GM23338 (cell line): Measurements from ENCODE around the gene ROR1. TPM values are rescaled to one million over a fixed set of nuclear protein-coding genes. Genes with fewer than 3 reads are reported as not detected.

Experiments
- ATAC-seq: fragments of 200-7000 bp; cut with Tn5 transposase; 3 replicates; pipeline ENCODE4 v1.9.1; 2020
- DNase-seq: peaks from one replicate; pipeline ENCODE4 v3.0.0-alpha.2; 2015; ENCODE audit warnings: low spot score
- H2AFZ ChIP-seq: fragments of 200-600 bp; sonication (generic); 2 replicates; pipeline ENCODE4 v1.8.0; 2016; ENCODE audit warnings: antibody characterized with exemption, mild to moderate bottlenecking, moderate library complexity
- H3F3A ChIP-seq: fragments of 200-600 bp; sonication (generic); replicated peaks from 2 replicates; pipeline ENCODE4 v1.8.0; 2017; ENCODE audit warnings: antibody characterized with exemption, mixed run types, low read depth
- H3K27ac ChIP-seq: fragments of 200-600 bp; sonication (generic); 2 replicates; pipeline ENCODE4 v1.6.1; 2016; ENCODE audit warnings: low read depth
- H3K27me3 ChIP-seq: fragments of 200-600 bp; sonication (generic); 2 replicates; pipeline ENCODE4 v1.8.0; 2016; ENCODE audit warnings: mild to moderate bottlenecking, mixed run types, moderate library complexity; ENCODE audit not compliant: insufficient read depth
- H3K36me3 ChIP-seq: fragments of 200-600 bp; sonication (generic); 2 replicates; pipeline ENCODE4 v1.8.0; 2016; ENCODE audit warnings: mild to moderate bottlenecking; ENCODE audit not compliant: insufficient read depth
- H3K4me1 ChIP-seq: fragments of 200-600 bp; sonication (generic); 2 replicates; pipeline ENCODE4 v1.8.0; 2016; ENCODE audit warnings: mild to moderate bottlenecking, moderate library complexity; ENCODE audit not compliant: insufficient read depth
- H3K4me2 ChIP-seq: fragments of 200-600 bp; sonication (generic); 2 replicates; pipeline ENCODE4 v1.7.1; 2017; ENCODE audit warnings: mixed run types
- H3K4me3 ChIP-seq: fragments of 200-600 bp; sonication (generic); 2 replicates; pipeline ENCODE4 v1.6.1; 2016; ENCODE audit warnings: mixed run types
- H3K79me2 ChIP-seq: fragments of 200-600 bp; sonication (generic); replicated peaks from 2 replicates; pipeline ENCODE4 v1.8.0; 2017; ENCODE audit warnings: mild to moderate bottlenecking; ENCODE audit not compliant: insufficient read depth
- H3K9me2 ChIP-seq: fragments of 200-600 bp; sonication (generic); 2 replicates; pipeline ENCODE4 v1.8.0; 2017; ENCODE audit not compliant: insufficient read depth
- H4K20me1 ChIP-seq: fragments of 200-600 bp; sonication (generic); replicated peaks from 2 replicates; pipeline ENCODE4 v1.8.0; 2017; ENCODE audit warnings: mild to moderate bottlenecking; ENCODE audit not compliant: insufficient read depth
- H3K27ac Mint-ChIP-seq: 2 replicates; pipeline ENCODE4 v1.8.0; 2020; ENCODE audit warnings: inconsistent platforms, mild to moderate bottlenecking, moderate library complexity, mixed read lengths
- H3K27me3 Mint-ChIP-seq: 3 replicates; pipeline ENCODE4 v1.8.0; 2022; ENCODE audit warnings: low read depth, mild to moderate bottlenecking, moderate library complexity, mixed read lengths, inconsistent platforms; ENCODE audit not compliant: insufficient read depth, poor library complexity
- H3K36me3 Mint-ChIP-seq: 3 replicates; pipeline ENCODE4 v1.8.0; 2021; ENCODE audit warnings: low read depth, mild to moderate bottlenecking, inconsistent platforms, moderate library complexity, mixed read lengths
- H3K4me1 Mint-ChIP-seq: 3 replicates; pipeline ENCODE4 v1.8.0; 2020; ENCODE audit warnings: mild to moderate bottlenecking, inconsistent platforms, mixed read lengths
- H3K4me3 Mint-ChIP-seq: 3 replicates; pipeline ENCODE4 v1.8.0; 2021; ENCODE audit warnings: moderate library complexity, mild to moderate bottlenecking, inconsistent platforms, mixed read lengths
- H3K9me3 Mint-ChIP-seq: 3 replicates; pipeline ENCODE4 v1.8.0; 2020; ENCODE audit warnings: moderate library complexity, mild to moderate bottlenecking, inconsistent platforms, mixed read lengths
- EZH2 ChIP-seq: fragments of 200-600 bp; sonication (generic); IDR thresholded peaks from one replicate; pipeline ENCODE4 v1.8.0; 2017; ENCODE audit warnings: antibody characterized with exemption, mild to moderate bottlenecking, low read depth; ENCODE audit not compliant: unreplicated experiment
- NANOG ChIP-seq: IDR thresholded peaks from 2 replicates; pipeline ENCODE4 v1.6.1; 2016; ENCODE audit warnings: antibody characterized with exemption, borderline replicate concordance
- STAT1 ChIP-seq: IDR thresholded peaks from one replicate; pipeline ENCODE4 v1.6.1; 2016; ENCODE audit warnings: antibody characterized with exemption; ENCODE audit not compliant: unreplicated experiment
- ZNF114 ChIP-seq: fragments of 250-450 bp; sonication (Bioruptor Pico); IDR thresholded peaks from 2 replicates; pipeline ENCODE4 v1.5.0; 2020; ENCODE audit warnings: mild to moderate bottlenecking, moderate library complexity
- ZNF462 ChIP-seq: fragments of 250-450 bp; sonication (Bioruptor Pico); IDR thresholded peaks from 2 replicates; pipeline ENCODE4 v1.5.0; 2020; ENCODE audit warnings: mild to moderate bottlenecking, moderate library complexity
- polyA plus RNA-seq: library from polyadenylated mRNA; unstranded; fragments of >200 nt; fragmentation: Nextera tagmentation; extraction: Ambion mirVana; gene quantifications from 2 replicates; pipeline ENCODE4 v1.2.1, GENCODE V29; 2016
- total RNA-seq: library from RNA; depleted of rRNA; stranded (reverse); fragments of >200 nt; shearing (Covaris generic); gene quantifications from 2 replicates; pipeline ENCODE4 v1.2.3, GENCODE V29; 2014
- TF ChIP-seq, protein P1 (sequence below): IDR thresholded peaks from one replicate; pipeline ENCODE4 v1.6.1; 2018; ENCODE audit warnings: antibody characterized with exemption; ENCODE audit not compliant: unreplicated experiment

The ROR1 gene
- total and polyA plus RNA-seq, 2 experiments from 2014 or later, result 59.7 to 96.0 TPM

DNA sequence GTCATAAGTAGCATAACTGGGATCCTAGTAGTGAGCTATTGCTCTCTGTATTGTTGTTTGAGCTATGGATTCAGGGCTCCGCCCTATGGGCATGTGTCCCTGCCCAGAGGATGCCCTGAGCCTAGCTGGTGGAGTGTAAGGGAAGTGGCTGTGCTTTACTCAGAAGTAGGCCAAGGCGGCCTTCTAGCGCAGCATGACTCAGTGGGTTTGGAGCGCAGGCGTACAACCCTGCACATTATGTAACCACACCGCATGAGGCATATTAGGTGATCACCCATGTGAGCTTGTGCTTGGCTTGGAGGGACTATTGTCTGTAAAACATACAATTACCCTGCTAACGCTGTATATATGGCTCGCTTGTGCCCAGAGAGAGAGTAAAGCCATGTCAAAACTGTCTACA is 418.5 kb downstream of the ROR1 start (continued):
- no peak for TF ChIP-seq ZNF462

DNA sequence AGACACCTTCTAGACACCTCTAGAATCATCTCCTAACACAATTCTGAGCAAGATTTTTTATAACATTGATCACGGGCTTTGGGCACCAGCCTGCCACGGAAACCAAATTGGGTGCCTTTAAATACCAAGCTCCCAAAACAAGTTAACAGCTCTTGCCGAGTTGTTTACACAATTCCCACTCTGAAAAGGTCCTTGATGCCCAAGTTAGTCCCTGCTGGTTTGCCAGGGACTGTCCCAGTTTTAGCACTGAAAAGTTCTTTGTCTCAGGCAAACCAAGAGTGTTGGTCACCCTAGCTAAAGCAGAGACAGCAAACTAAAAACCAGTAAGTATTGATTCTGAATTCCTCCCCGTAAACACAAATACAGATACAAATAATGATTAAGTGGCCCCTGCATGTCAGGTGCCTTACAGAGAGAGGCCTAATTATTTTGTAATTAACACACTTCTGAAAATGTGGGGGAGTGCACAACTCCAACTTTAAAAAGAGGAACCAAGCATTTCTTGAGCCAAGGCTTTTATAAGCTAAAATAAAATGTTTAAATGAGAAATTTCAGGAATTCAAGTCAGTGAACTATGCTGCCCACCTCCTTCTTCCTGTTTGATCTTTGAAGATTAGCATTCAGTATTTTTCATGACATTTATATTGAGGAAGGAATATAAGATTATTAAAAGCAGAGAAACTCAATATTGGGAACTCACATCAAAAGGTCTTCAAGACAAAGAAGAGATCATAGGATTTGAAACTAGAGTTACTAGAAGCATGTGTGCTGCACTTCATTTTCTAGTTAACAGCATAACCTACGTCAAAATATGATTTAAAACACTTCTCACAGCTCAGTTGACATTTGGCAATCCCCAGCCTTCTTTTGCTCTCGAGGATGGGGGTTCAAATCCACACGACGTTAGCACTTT is 420.6 kb downstream of the ROR1 start:
- Histone ChIP-seq H4K20me1 (no peaks in the 10 kb centered on the region), H3F3A (no peaks in the 10 kb centered on the region), H3K36me3 (no peaks in the 10 kb centered on the region), H3K9me2 (0 out of 2 replicates have a peak, but pooled peaks cover 12% of the 10 kb centered on the region), H3K27me3 (no peaks in the 10 kb centered on the region), H3K4me1 (no peaks in the 10 kb centered on the region), H3K4me3 (no peak overlapping the region), H3K27ac (no peak overlapping the region), H2AFZ (no peak overlapping the region), H3K79me2 (no peaks in the 10 kb centered on the region), H3K4me2 (no peak overlapping the region)
- Mint-ChIP-seq H3K4me1 (peaks cover 16% of the 10 kb centered on the region), H3K27ac (no peak overlapping the region), H3K27me3 (no peaks in the 10 kb centered on the region), H3K36me3 (peaks cover 3% of the 10 kb centered on the region; the same call in 1 of the 3 replicates), H3K4me3 (no peak overlapping the region), H3K9me3 (peaks cover 8% of the 10 kb centered on the region; the same call in 2 of the 3 replicates)
- DNase-seq (no peak), ATAC-seq (no peak)
- TF ChIP-seq STAT1 (no peak), NANOG (no peak), EZH2 (no peak), ZNF114 (CRISPR knock-in tag) (no peak)
- TF ChIP-seq, protein P1, sequence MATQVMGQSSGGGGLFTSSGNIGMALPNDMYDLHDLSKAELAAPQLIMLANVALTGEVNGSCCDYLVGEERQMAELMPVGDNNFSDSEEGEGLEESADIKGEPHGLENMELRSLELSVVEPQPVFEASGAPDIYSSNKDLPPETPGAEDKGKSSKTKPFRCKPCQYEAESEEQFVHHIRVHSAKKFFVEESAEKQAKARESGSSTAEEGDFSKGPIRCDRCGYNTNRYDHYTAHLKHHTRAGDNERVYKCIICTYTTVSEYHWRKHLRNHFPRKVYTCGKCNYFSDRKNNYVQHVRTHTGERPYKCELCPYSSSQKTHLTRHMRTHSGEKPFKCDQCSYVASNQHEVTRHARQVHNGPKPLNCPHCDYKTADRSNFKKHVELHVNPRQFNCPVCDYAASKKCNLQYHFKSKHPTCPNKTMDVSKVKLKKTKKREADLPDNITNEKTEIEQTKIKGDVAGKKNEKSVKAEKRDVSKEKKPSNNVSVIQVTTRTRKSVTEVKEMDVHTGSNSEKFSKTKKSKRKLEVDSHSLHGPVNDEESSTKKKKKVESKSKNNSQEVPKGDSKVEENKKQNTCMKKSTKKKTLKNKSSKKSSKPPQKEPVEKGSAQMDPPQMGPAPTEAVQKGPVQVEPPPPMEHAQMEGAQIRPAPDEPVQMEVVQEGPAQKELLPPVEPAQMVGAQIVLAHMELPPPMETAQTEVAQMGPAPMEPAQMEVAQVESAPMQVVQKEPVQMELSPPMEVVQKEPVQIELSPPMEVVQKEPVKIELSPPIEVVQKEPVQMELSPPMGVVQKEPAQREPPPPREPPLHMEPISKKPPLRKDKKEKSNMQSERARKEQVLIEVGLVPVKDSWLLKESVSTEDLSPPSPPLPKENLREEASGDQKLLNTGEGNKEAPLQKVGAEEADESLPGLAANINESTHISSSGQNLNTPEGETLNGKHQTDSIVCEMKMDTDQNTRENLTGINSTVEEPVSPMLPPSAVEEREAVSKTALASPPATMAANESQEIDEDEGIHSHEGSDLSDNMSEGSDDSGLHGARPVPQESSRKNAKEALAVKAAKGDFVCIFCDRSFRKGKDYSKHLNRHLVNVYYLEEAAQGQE, result no peak
